HG03039 (cell line): ENCODE data around the gene REXO4.

Experiments used
- ATAC-seq: cut with Tn5 transposase; IDR thresholded peaks from one replicate; pipeline ENCODE4 v1.9.1; 2021; ENCODE audit warnings: mild to moderate bottlenecking, moderate library complexity; ENCODE audit not compliant: unreplicated experiment

Gene REXO4

DNA sequence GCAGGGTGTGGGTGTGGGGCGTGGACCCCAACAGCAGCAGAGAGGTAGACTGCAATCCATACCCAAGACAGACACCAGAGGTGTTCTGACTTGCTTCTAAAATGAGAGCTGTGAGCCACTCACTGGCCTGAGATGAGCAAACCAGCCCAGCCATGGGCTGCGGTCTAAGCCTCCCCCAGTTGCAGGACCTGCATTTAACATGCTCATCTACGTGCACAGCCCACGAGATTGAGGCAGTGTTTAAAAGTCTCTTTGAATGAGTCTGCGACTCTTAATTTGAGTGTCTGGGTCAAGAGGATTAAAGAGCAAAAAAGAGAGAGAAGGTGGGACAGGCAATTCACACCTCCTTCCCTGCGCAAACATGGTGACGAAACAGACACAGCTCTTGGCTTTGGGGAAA, 47.9 kb downstream of the REXO4 start:
- no peak for ATAC-seq

- ATAC-seq = no peak
These were observed 48.4 kb downstream of the REXO4 start for GRCh38 chr9:133369422-133369821.

DNA sequence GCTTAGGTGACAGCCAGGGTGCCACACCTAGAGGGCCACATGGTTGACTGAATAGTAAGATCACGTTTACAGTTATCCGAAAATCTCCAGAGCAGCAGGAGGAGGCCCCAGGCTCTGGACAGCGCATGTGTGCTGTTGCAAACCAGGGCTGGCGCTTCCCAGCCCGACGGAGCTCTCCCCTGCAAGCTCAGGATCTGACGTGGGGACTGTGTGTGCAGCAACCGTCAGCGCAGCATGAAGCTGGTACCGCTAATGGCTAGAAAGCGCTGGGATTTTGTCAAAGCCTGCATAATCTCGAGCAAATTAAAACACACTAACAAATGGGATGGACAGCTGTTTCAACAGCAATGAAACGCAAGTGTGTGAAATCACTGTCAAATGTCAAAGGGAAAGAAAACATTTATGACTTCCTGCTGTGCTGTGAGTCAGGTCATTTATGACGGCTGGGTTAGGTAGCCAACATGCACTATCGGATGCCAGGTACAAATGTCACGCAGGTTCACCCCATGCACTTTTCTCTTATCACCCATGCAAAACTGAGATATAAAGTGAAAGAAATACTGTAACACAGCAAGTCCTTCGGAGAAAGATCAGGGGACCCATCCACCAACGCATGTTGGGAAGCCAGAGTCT, 49.4 kb downstream of the REXO4 start:
- ATAC-seq = no peak

DNA sequence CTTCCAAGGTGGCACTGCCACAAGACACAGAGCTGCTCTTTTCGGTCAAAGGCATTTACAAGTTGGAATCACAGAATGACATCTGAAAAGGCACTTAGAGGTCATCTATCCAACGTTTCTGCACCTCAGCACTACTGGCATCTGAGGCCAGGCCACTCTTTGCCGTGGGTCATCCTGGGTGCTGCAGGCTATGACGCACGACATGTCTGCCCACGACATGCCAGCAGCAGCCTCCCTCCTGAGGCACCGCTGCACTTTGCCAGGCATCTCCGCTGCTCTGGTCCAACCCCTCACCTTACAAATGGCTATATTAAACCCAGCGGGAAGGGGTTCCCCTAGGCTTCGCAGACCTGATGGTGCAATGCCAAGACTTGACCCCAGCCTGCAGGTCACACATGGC, 50.0 kb downstream of the REXO4 start:
- ATAC-seq = no peak

GRCh38 chr9:133367221-133367620, 50.6 kb downstream of the REXO4 start:
- ATAC-seq = no peak

DNA sequence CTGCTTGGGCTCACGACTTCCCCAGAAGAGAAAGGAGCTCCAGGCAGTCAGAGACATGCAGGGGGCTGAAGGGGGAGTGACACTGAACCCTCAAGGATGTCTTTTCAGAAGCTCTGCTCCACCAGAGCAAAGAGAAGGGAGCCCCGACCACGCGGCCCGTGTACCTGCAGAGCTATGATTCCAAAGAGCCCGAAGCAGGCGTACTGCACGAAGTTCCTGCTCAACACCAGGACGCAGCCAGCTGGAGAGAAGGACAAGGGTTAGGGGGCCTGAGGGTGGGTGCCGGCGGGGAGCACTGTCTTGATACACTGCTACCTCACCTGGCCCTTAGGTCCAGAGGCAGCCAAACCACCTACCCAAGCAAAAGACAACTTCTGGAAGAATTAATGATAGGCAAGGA, 51.4 kb downstream of the REXO4 start:
- ATAC-seq = no peak

DNA sequence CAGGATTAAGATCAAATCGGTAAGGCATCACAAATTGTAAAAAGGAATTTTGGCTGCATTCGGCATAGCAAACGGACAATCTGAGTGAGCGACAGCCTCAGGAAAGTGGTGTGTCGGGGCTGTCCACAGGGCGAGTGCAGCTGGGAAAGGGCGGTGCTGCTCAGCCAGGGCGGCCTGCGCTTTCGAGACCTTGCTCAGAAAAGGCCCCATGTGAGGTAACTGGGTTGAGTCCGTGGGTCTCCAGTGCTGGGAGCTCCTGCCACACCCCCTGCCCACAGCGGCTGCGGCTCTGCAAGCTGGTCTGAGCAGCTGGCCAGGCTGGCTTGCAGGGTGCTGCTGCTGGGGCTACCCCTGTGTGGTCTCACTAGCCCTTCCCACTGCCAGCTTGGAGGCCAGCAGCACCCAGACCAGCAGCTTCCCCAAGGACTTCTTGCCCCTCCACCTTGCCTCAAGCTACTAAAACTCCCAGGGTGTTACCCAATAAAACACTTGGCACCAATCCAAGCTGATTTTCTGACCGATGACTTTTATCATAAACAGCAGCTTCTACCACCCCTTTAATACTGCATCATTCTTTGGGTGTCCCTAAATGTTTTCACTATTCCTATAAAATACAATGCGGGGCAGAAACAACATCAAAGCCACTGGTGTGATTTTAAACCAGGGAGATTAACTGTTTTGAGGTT, 55.3 kb downstream of the REXO4 start:
- ATAC-seq = no peak

- ATAC-seq = no peak
These were observed 56.2 kb downstream of the REXO4 start for GRCh38 chr9:133361507-133362092.

- no peak for ATAC-seq
These were observed 57.1 kb downstream of the REXO4 start for GRCh38 chr9:133360400-133361393.

DNA sequence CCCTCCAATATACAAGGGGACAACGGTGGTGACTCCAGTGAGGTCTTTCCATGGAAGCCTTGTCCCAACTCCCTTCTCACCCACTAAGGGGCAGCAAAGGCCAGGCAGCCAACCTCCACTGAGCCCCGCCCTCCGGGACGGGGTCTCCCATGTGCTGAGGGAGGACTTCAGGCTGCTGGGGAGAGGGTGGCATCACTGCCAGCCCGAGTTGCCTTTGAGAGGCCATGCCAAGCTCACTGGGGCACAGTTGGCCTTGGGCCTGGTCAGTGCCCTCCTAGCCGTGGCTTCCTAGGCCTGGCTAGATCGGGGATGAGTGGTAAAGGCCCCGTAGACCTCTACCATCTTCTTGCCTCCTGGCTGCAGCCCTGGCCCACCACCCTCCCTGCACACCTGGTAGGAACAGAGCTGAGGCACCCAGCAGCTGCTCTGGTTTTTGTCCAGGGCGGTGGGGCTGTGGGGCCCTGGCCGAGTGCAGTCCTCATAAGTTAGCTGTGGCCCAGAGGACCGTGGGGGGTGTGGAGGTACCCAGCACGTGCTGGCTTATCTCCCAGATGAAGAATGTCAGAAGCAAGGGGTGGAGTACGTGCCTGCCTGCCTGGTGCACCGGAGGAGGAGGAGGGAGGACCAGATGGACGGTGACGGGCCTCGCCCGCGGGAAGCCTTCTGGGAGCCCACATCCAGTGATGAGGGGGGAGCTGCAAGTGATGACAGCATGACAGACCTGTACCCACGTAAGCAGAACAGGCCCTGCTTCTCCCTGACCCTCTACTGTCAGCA, 58.2 kb downstream of the REXO4 start:
- ATAC-seq = no peak

DNA sequence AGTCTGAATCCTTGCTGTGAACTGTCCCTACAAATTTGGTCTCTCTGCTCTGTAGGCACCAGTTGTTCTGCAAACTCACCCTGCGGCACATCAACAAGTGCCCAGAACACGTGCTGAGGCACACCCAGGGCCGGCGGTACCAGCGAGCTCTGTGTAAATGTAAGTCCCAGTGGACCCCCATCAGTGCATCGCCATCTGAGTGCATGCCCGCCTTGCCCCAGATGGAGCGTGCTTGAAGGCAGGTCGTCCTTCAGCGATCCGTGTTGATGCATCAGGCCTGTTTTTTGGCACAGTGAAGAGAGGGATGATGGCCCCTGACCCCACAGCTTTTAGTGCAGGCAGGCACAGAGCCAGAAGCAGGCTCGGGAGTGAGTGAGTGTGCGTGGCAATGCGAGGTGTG, 60.2 kb downstream of the REXO4 start:
- ATAC-seq = no peak

GRCh38 chr9:133356391-133357091, 61.3 kb downstream of the REXO4 start, which contains the start of the genes SURF1 and SURF2:
Gene SURF1, minus strand, starts transcription at chr9:133356487. Its CDS starts 34 bp downstream, at chr9:133356453.
Gene SURF2, plus strand, starts transcription at chr9:133356550. Its CDS starts 43 bp downstream, at chr9:133356593.
- peak; percentile 52 for ATAC-seq
